ENCODE measurements around the gene ROS1. TPM values are rescaled to one million over a fixed set of nuclear protein-coding genes. Genes with fewer than 3 reads are reported as not detected.
A peak's percentile ranks its signal among the peaks of the same experiment; 100 is the strongest.

Gene ROS1
- total RNA-seq, 1 experiment from 2014 or later, result 63.0 TPM

GRCh38 chr6:117399924-117400323 lies 25.8 kb downstream of the ROS1 start:
- ChIA-PET POLR2A (interaction anchor here (0.5 to 3.1 kb wide), 12 partner anchors 9 to 1338 kb away, joined by 3 to 24 read pairs (median 4); partner anchors contain the start of gene ROS1), CTCF (interaction anchor here (0.6 to 10.0 kb wide), 35 partner anchors 9 to 1440 kb away, joined by 3 to 98 read pairs (median 4); partner anchors contain the start of genes GOPC and ROS1)
- Mint-ChIP-seq H3K27ac (ENCODE audit: low read depth, unreplicated experiment) (no peak overlapping the region), H3K9me3 (ENCODE audit: unreplicated experiment) (no peaks in the 10 kb centered on the region), H3K4me1 (ENCODE audit: insufficient read depth, unreplicated experiment) (peaks cover 7% of the 10 kb centered on the region), H3K4me3 (ENCODE audit: unreplicated experiment) (no peak overlapping the region), H3K27me3 (ENCODE audit: insufficient read depth, unreplicated experiment) (no peaks in the 10 kb centered on the region), H3K36me3 (ENCODE audit: insufficient read depth, unreplicated experiment) (peaks cover 62% of the 10 kb centered on the region)
- no TSS peak for BruUV-seq (replicated peaks)
- DNase-seq (ENCODE audit: unreplicated experiment), result peak; percentile 38
- peak; percentile 27 for TF ChIP-seq CTCF (IDR thresholded peaks at IDR 0.05; ENCODE audit: unreplicated experiment)
- intact Hi-C loops (cut with micrococcal nuclease), result no loop called here

GRCh38 chr6:117399126-117399525 lies 26.6 kb downstream of the ROS1 start:
- Mint-ChIP-seq H3K4me1 (ENCODE audit: insufficient read depth, unreplicated experiment) (peaks cover 7% of the 10 kb centered on the region), H3K4me3 (ENCODE audit: unreplicated experiment) (no peak overlapping the region), H3K27me3 (ENCODE audit: insufficient read depth, unreplicated experiment) (no peaks in the 10 kb centered on the region), H3K36me3 (ENCODE audit: insufficient read depth, unreplicated experiment) (peaks cover 62% of the 10 kb centered on the region), H3K9me3 (ENCODE audit: unreplicated experiment) (no peaks in the 10 kb centered on the region), H3K27ac (ENCODE audit: low read depth, unreplicated experiment) (no peak overlapping the region)
- ChIA-PET CTCF (interaction anchor here (0.6 to 10.0 kb wide), 27 partner anchors 8 to 275 kb away, joined by 3 to 98 read pairs (median 4); partner anchors contain the start of genes GOPC and ROS1), POLR2A (interaction anchor here (0.6 to 3.1 kb wide), 7 partner anchors 8 to 61 kb away, joined by 3 to 24 read pairs (median 4); partner anchors contain the start of gene ROS1)
- intact Hi-C loops (cut with micrococcal nuclease), result no loop called here
- BruUV-seq (replicated peaks), result no TSS peak
- no peak for TF ChIP-seq CTCF (IDR thresholded peaks at IDR 0.05; ENCODE audit: unreplicated experiment)
- DNase-seq (ENCODE audit: unreplicated experiment), result no peak

- peaks cover 7% of the 10 kb centered on the region for H3K4me1 Mint-ChIP-seq (ENCODE audit: insufficient read depth, unreplicated experiment)
- TF ChIP-seq CTCF (IDR thresholded peaks at IDR 0.05; ENCODE audit: unreplicated experiment), result no peak
- peaks cover 64% of the 10 kb centered on the region for H3K36me3 Mint-ChIP-seq (ENCODE audit: insufficient read depth, unreplicated experiment)
- BruUV-seq (replicated peaks), result TSS peak; percentile 30
- DNase-seq (ENCODE audit: unreplicated experiment), result no peak
- POLR2A ChIA-PET, result interaction anchor here (0.7 to 1.4 kb wide), 7 partner anchors 8 to 201 kb away, joined by 3 to 5 read pairs (median 3); partner anchors contain the start of gene ROS1
- peak overlapping the region; percentile 71 for H3K27ac Mint-ChIP-seq (ENCODE audit: low read depth, unreplicated experiment)
- no peaks in the 10 kb centered on the region for H3K9me3 Mint-ChIP-seq (ENCODE audit: unreplicated experiment)
- H3K27me3 Mint-ChIP-seq (ENCODE audit: insufficient read depth, unreplicated experiment), result no peaks in the 10 kb centered on the region
- intact Hi-C loops (cut with micrococcal nuclease), result no loop called here
- H3K4me3 Mint-ChIP-seq (ENCODE audit: unreplicated experiment), result no peak overlapping the region
- CTCF ChIA-PET, result interaction anchor here (0.6 to 10.0 kb wide), 5 partner anchors 10 to 1190 kb away, joined by 3 to 98 read pairs (median 5); partner anchors contain the start of gene GOPC
Measured at GRCh38 chr6:117397536-117398227, 28.1 kb downstream of the ROS1 start.

GRCh38 chr6:117396228-117396627 lies 29.5 kb downstream of the ROS1 start:
- no peaks in the 10 kb centered on the region for H3K9me3 Mint-ChIP-seq (ENCODE audit: unreplicated experiment)
- intact Hi-C loops (cut with micrococcal nuclease), result no loop called here

More at GRCh38 chr6:117396228-117396627, 29.5 kb downstream of the ROS1 start:
- no peaks in the 10 kb centered on the region for H3K27me3 Mint-ChIP-seq (ENCODE audit: insufficient read depth, unreplicated experiment)
- no TSS peak for BruUV-seq (replicated peaks)
- DNase-seq (ENCODE audit: unreplicated experiment), result no peak
- CTCF ChIA-PET, result interaction anchor here (0.7 to 1.4 kb wide), 2 partner anchors 9 to 54 kb away, joined by 6 read pairs; no protein-coding TSS in a partner anchor
- H3K4me3 Mint-ChIP-seq (ENCODE audit: unreplicated experiment), result no peak overlapping the region
- TF ChIP-seq CTCF (IDR thresholded peaks at IDR 0.05; ENCODE audit: unreplicated experiment), result no peak
- POLR2A ChIA-PET, result interaction anchor here (1.4 kb wide), 1 partner anchor 29 kb away, joined by 3 read pairs; the partner anchor contains the start of gene ROS1
- no peak overlapping the region for H3K27ac Mint-ChIP-seq (ENCODE audit: low read depth, unreplicated experiment)
- H3K36me3 Mint-ChIP-seq (ENCODE audit: insufficient read depth, unreplicated experiment), result peaks cover 74% of the 10 kb centered on the region
- peaks cover 9% of the 10 kb centered on the region for H3K4me1 Mint-ChIP-seq (ENCODE audit: insufficient read depth, unreplicated experiment)
